ENCODE data around the gene CHRD.
"Not testable (repeated sequence)": the region's sequence is repeated elsewhere in the genome, so short reads cannot be mapped to it uniquely, and the experiment has no call there.

Gene CHRD

GRCh38 chr3:184379358-184380184 is at the start of gene CHRD:
CHRD (plus strand) TSS chr3:184380054; CDS start chr3:184380319, 265 bp downstream.
- no peak for DNase-seq

GRCh38 chr3:184332370-184333090 is 47.3 kb upstream of the CHRD start:
- peak; percentile 91 for DNase-seq

GRCh38 chr3:184333190-184333589 is 46.7 kb upstream of the CHRD start:
- DNase-seq = no peak

- no peak for DNase-seq
Observed at GRCh38 chr3:184333700-184334099, 46.2 kb upstream of the CHRD start.

- DNase-seq = peak; percentile 76
Observed at GRCh38 chr3:184334470-184335158, 45.2 kb upstream of the CHRD start.

GRCh38 chr3:184335291-184335660 is 44.6 kb upstream of the CHRD start:
- no peak for DNase-seq

GRCh38 chr3:184335661-184336546 is 44.0 kb upstream of the CHRD start:
- DNase-seq = peak; percentile 79

- peak; percentile 58 for DNase-seq
Observed at GRCh38 chr3:184336547-184337398, 43.1 kb upstream of the CHRD start.

GRCh38 chr3:184337399-184337714 is 42.5 kb upstream of the CHRD start, which contains the start of gene FAM131A:
FAM131A (plus strand) TSS chr3:184337600; CDS start chr3:184337631, 31 bp downstream.
- DNase-seq = peak; percentile 42

GRCh38 chr3:184337981-184338380 is 41.9 kb upstream of the CHRD start:
- no peak for DNase-seq

- peak; percentile 83 for DNase-seq
Observed at GRCh38 chr3:184338511-184338945, 41.3 kb upstream of the CHRD start.

- no peak for DNase-seq
Observed at GRCh38 chr3:184339001-184339400, 40.9 kb upstream of the CHRD start.

- not testable (repeated sequence) for DNase-seq
Observed at GRCh38 chr3:184339451-184340135, 40.3 kb upstream of the CHRD start.

GRCh38 chr3:184341925-184342324 is 37.9 kb upstream of the CHRD start:
- DNase-seq = no peak

- no peak for DNase-seq
Observed at GRCh38 chr3:184343200-184343876, 36.5 kb upstream of the CHRD start.

- no peak for DNase-seq
Observed at GRCh38 chr3:184344579-184345316, 35.1 kb upstream of the CHRD start.

- DNase-seq = peak; percentile 70
Observed at GRCh38 chr3:184345317-184346144, 34.3 kb upstream of the CHRD start.

- no peak for DNase-seq
Observed at GRCh38 chr3:184346480-184347190, 33.2 kb upstream of the CHRD start.

Measured in fibroblast of skin of right biceps (primary cell).